K562 (cell line): ENCODE measurements around the gene TULP4.

Experiments used
- DDX20 ChIP-seq: fragments of 450-650 bp; IDR thresholded peaks from 2 replicates; pipeline ENCODE4 v1.6.1; 2016; ENCODE audit warnings: missing genetic modification characterization, low read depth, mild to moderate bottlenecking, missing compliant biosample characterization, moderate library complexity
- KLF1 ChIP-seq: fragments of 450-650 bp; IDR thresholded peaks from 2 replicates; pipeline ENCODE4 v1.6.1; 2016; ENCODE audit warnings: missing genetic modification characterization, missing compliant biosample characterization
- MXI1 ChIP-seq: IDR thresholded peaks from 2 replicates; pipeline ENCODE4 v1.6.1; 2011; ENCODE audit warnings: low read depth, mild to moderate bottlenecking, improper control_type of control experiment, low read length
- PHF8 ChIP-seq: fragments of 200-600 bp; sonication (generic); IDR thresholded peaks from 2 replicates; pipeline ENCODE4 v1.6.1; 2012; ENCODE audit warnings: mixed run types, mild to moderate bottlenecking, inconsistent platforms, low read length, moderate library complexity, borderline replicate concordance
- POLR2A ChIP-seq: fragments of 450-650 bp; conservative IDR thresholded peaks from 2 replicates; pipeline ENCODE4 v1.6.1; 2016
- RFX5 ChIP-seq: IDR thresholded peaks from 2 replicates; pipeline ENCODE4 v1.6.1; 2011; ENCODE audit warnings: low read depth, mild to moderate bottlenecking, improper control_type of control experiment, low read length
- TCF7 ChIP-seq: sonication (generic); IDR thresholded peaks from 2 replicates; pipeline ENCODE4 v1.6.1; 2016; ENCODE audit warnings: antibody characterized with exemption, borderline replicate concordance
- ZBED1 ChIP-seq: IDR thresholded peaks from 2 replicates; pipeline ENCODE4 v1.6.1; 2014
- ZNF644 ChIP-seq: fragments of 200-800 bp; sonication (Bioruptor generic); IDR thresholded peaks from 2 replicates; pipeline ENCODE4 v1.6.1; 2016; ENCODE audit warnings: low read depth, missing genetic modification characterization, missing compliant biosample characterization
- TF ChIP-seq, protein P1 (sequence below), 3 experiments: IDR thresholded peaks in 2 of 3; conservative IDR thresholded peaks in 1 of 3; 2 replicates each; pipeline ENCODE4 v1.5.1; 2011 to 2012; ENCODE audit warnings: low read length in 3 of 3, mild to moderate bottlenecking in 3 of 3, control low read depth in 2 of 3, improper control_type of control experiment in 1 of 3, inconsistent platforms in 1 of 3, low read depth in 1 of 3, mixed read lengths in 1 of 3, moderate library complexity in 1 of 3; ENCODE audit not compliant: insufficient read depth in 2 of 3
- TF ChIP-seq, protein P2 (sequence below): IDR thresholded peaks from 3 replicates; pipeline ENCODE4 v1.6.1; 2011; ENCODE audit warnings: borderline replicate concordance, mild to moderate bottlenecking, moderate library complexity; ENCODE audit not compliant: insufficient read length; ENCODE audit errors: extremely low read depth

DNA sequence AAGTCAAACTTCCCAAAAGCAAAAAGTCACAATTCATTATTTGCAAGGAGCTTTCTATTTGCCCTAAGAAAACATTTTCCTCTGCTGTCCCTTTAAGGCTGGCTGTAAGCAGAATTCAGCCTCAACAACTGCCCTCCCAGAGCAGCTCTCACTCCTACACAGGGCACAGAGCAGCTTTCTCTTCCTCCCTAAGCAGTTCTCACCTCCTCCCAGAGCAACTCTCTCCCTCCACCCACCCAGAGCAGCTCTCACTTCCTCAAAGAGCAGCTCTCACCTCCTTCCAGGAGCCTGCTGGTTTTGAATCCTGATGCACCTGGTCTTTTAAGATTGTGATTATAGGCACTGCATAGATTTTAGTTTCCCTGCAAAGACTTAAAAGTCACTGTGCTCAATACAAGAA, 127.0 kb downstream of the TULP4 start:
- TF ChIP-seq DDX20 (no peak), POLR2A (no peak), MXI1 (no peak), PHF8 (no peak), KLF1 (no peak), TCF7 (no peak), ZNF644 (no peak), ZBED1 (no peak), RFX5 (no peak)
- TF ChIP-seq, protein P1, sequence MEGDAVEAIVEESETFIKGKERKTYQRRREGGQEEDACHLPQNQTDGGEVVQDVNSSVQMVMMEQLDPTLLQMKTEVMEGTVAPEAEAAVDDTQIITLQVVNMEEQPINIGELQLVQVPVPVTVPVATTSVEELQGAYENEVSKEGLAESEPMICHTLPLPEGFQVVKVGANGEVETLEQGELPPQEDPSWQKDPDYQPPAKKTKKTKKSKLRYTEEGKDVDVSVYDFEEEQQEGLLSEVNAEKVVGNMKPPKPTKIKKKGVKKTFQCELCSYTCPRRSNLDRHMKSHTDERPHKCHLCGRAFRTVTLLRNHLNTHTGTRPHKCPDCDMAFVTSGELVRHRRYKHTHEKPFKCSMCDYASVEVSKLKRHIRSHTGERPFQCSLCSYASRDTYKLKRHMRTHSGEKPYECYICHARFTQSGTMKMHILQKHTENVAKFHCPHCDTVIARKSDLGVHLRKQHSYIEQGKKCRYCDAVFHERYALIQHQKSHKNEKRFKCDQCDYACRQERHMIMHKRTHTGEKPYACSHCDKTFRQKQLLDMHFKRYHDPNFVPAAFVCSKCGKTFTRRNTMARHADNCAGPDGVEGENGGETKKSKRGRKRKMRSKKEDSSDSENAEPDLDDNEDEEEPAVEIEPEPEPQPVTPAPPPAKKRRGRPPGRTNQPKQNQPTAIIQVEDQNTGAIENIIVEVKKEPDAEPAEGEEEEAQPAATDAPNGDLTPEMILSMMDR (IDR thresholded peaks at IDR 0.05 in 2 of 3, conservative IDR thresholded peaks at IDR 0.05 in 1 of 3; ENCODE audit: insufficient read depth in 2 of 3, low read depth in 1 of 3, low read length in 3 of 3) = no peak
- TF ChIP-seq, protein P2, sequence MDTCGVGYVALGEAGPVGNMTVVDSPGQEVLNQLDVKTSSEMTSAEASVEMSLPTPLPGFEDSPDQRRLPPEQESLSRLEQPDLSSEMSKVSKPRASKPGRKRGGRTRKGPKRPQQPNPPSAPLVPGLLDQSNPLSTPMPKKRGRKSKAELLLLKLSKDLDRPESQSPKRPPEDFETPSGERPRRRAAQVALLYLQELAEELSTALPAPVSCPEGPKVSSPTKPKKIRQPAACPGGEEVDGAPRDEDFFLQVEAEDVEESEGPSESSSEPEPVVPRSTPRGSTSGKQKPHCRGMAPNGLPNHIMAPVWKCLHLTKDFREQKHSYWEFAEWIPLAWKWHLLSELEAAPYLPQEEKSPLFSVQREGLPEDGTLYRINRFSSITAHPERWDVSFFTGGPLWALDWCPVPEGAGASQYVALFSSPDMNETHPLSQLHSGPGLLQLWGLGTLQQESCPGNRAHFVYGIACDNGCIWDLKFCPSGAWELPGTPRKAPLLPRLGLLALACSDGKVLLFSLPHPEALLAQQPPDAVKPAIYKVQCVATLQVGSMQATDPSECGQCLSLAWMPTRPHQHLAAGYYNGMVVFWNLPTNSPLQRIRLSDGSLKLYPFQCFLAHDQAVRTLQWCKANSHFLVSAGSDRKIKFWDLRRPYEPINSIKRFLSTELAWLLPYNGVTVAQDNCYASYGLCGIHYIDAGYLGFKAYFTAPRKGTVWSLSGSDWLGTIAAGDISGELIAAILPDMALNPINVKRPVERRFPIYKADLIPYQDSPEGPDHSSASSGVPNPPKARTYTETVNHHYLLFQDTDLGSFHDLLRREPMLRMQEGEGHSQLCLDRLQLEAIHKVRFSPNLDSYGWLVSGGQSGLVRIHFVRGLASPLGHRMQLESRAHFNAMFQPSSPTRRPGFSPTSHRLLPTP = no peak
